ENCODE results near the gene SLC6A16.

GRCh38 chr19:49355909-49356353 lies 30.9 kb upstream of the SLC6A16 start:
- no peak for TF ChIP-seq CTCF (IDR thresholded peaks at IDR 0.05)
- TF ChIP-seq POLR2A (IDR thresholded peaks at IDR 0.05), result no peak

All from breast epithelium (tissue), 3 donors.